D721Med (cell line): ENCODE results near the gene C11orf98.

ENCODE experiments used
- DNase-seq: peaks from one replicate; pipeline ENCODE4 v3.0.0; 2011; ENCODE audit warnings: low spot score; ENCODE audit not compliant: insufficient read length
- FAIRE-seq: peaks from 2 replicates; lab custom pipeline; 2011; peaks lifted over from hg19 to GRCh38; lab: Jason Lieb, UNC
- CTCF ChIP-seq: IDR thresholded peaks from 2 replicates; pipeline ENCODE4 v1.5.1; 2012; ENCODE audit warnings: mild to moderate bottlenecking, control low read depth; ENCODE audit not compliant: insufficient read depth; ENCODE audit errors: missing control alignments

Gene C11orf98

GRCh38 chr11:62648967-62649364 lies 16.0 kb downstream of the C11orf98 start:
- no peak for FAIRE-seq

GRCh38 chr11:62648185-62648966 lies 16.6 kb downstream of the C11orf98 start:
- FAIRE-seq (no peak), DNase-seq (no peak)
- no peak for TF ChIP-seq CTCF

More at GRCh38 chr11:62648967-62649364, 16.0 kb downstream of the C11orf98 start:
- TF ChIP-seq CTCF: no peak
- no peak for DNase-seq

GRCh38 chr11:62647609-62648005 lies 17.4 kb downstream of the C11orf98 start:
- DNase-seq: no peak
- FAIRE-seq: no peak

GRCh38 chr11:62646825-62647608 lies 18.0 kb downstream of the C11orf98 start:
- FAIRE-seq (no peak), DNase-seq (no peak)
- TF ChIP-seq CTCF: no peak

More at GRCh38 chr11:62647609-62648005, 17.4 kb downstream of the C11orf98 start:
- TF ChIP-seq CTCF: no peak

GRCh38 chr11:62645946-62646824 lies 18.8 kb downstream of the C11orf98 start, which contains the start of gene GANAB:
Gene GANAB, minus strand, starts transcription at chr11:62646613. Its CDS starts 14 bp downstream, at chr11:62646599.
- peak; percentile 99 for DNase-seq

GRCh38 chr11:62645671-62645945 lies 19.4 kb downstream of the C11orf98 start:
- no peak for FAIRE-seq
- TF ChIP-seq CTCF: no peak
- DNase-seq: no peak

More at GRCh38 chr11:62645946-62646824, 18.8 kb downstream of the C11orf98 start, which contains the start of gene GANAB:
- FAIRE-seq: no peak
- TF ChIP-seq CTCF: no peak
